ENCODE measurements around the gene PHLDA2. TPM values are rescaled to one million over a fixed set of nuclear protein-coding genes. Genes with fewer than 3 reads are reported as not detected.

PHLDA2 gene
- total RNA-seq, 1 donor from 2014 or later: not detected

DNA sequence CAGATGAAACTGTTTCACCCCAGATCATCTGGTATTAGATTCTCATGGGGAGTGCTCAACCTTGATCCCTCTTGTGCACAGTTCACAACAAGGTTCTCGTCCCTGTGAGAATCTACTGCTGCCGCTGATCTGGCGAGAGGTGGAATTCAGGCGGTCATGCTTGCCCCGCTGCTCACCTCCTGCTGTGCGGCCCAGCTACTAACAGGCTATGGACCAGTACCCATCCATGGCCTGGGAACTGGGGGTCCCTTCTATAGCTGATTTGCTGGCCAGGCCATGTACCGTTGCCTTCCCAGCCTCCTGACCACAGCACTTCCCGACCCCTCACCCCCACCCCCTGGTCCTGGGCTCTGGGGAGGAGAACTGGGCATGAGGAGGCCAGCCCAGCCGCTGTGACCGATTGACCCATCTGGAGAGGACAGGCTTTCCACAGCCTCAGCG is 2.6 kb downstream of the PHLDA2 start:
- no peaks in the 10 kb centered on the region for H3K9me3 ChIP-seq
- peaks cover 6 to 17% of the 10 kb centered on the region in 2 donors for H3K4me1 ChIP-seq
- intact Hi-C loops (cut with DNase I): no loop called here
- TF ChIP-seq, protein P1, sequence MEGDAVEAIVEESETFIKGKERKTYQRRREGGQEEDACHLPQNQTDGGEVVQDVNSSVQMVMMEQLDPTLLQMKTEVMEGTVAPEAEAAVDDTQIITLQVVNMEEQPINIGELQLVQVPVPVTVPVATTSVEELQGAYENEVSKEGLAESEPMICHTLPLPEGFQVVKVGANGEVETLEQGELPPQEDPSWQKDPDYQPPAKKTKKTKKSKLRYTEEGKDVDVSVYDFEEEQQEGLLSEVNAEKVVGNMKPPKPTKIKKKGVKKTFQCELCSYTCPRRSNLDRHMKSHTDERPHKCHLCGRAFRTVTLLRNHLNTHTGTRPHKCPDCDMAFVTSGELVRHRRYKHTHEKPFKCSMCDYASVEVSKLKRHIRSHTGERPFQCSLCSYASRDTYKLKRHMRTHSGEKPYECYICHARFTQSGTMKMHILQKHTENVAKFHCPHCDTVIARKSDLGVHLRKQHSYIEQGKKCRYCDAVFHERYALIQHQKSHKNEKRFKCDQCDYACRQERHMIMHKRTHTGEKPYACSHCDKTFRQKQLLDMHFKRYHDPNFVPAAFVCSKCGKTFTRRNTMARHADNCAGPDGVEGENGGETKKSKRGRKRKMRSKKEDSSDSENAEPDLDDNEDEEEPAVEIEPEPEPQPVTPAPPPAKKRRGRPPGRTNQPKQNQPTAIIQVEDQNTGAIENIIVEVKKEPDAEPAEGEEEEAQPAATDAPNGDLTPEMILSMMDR (IDR thresholded peaks at IDR 0.05): no peak
- H3K27ac ChIP-seq: no peak overlapping the region
- H3K4me3 ChIP-seq: no peak overlapping the region
- no peaks in the 10 kb centered on the region for H3K36me3 ChIP-seq
- H3K27me3 ChIP-seq: no peaks in the 10 kb centered on the region
- no peak for DNase-seq (ENCODE audit: low spot score in 2 of 2)

DNA sequence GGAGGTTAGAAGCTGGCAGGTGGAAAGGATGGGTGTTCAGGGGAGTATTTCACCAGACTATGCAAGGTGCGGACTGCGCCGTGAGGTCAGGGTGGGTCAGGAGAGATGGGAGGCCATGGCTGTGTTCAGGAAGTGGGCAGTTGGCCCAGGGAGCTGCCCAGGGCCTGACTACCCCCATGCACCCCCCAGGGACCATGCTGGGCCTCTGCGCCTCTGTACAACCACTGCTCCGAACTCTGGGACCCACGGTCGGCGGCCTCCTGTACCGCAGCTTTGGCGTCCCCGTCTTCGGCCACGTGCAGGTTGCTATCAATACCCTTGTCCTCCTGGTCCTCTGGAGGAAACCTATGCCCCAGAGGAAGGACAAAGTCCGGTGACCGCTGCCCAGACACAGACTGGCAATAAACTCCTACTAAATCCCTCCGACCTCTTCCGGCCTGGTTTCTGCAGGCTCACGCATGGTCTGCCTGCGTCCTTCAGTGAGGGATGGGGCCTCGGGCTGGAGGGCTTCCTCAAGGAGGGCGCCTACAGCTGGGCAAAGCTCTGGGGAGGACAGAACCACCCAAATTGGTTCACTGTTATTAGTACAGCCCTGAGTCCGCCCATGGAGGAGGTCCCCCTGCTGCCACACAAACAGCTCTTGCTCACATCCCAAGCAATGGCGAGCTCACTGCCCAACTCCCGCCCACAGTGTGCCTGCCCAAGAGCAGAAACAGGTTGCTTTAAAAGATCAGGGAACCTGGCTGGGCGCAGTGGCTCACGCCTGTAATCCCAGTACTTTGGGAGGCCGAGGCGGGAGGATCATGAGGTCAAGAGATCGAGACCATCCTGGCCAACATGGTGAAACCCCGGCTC is 4.2 kb downstream of the PHLDA2 start:
- H3K4me3 ChIP-seq: no peak overlapping the region
- H3K27ac ChIP-seq: no peak overlapping the region
- TF ChIP-seq, protein P1 (IDR thresholded peaks at IDR 0.05): no peak
- no peaks in the 10 kb centered on the region for H3K36me3 ChIP-seq
- H3K4me1 ChIP-seq: peaks cover 4 to 16% of the 10 kb centered on the region in 2 donors
- H3K9me3 ChIP-seq: no peaks in the 10 kb centered on the region
- DNase-seq (ENCODE audit: low spot score in 2 of 2): no peak
- intact Hi-C loops (cut with DNase I): no loop called here
- no peaks in the 10 kb centered on the region for H3K27me3 ChIP-seq

GRCh38 chr11:2924381-2924780 is 4.8 kb downstream of the PHLDA2 start:
- Histone ChIP-seq H3K36me3 (no peaks in the 10 kb centered on the region), H3K9me3 (no peaks in the 10 kb centered on the region), H3K4me1 (peaks cover 0 to 11% of the 10 kb centered on the region in 2 donors), H3K27me3 (no peaks in the 10 kb centered on the region), H3K27ac (no peak overlapping the region), H3K4me3 (no peak overlapping the region)
- intact Hi-C loops (cut with DNase I): no loop called here
- TF ChIP-seq, protein P1 (IDR thresholded peaks at IDR 0.05): no peak
- DNase-seq (ENCODE audit: low spot score in 2 of 2): no peak

- Histone ChIP-seq H3K9me3 (no peaks in the 10 kb centered on the region), H3K36me3 (no peaks in the 10 kb centered on the region), H3K27me3 (no peaks in the 10 kb centered on the region), H3K4me1 (peaks cover 0 to 7% of the 10 kb centered on the region in 2 donors), H3K27ac (no peak overlapping the region), H3K4me3 (no peak overlapping the region)
- intact Hi-C loops (cut with DNase I): no loop called here
- TF ChIP-seq, protein P1 (IDR thresholded peaks at IDR 0.05): no peak
- DNase-seq (ENCODE audit: low spot score in 2 of 2): no peak
These were observed 5.5 kb downstream of the PHLDA2 start for GRCh38 chr11:2923446-2924375.

DNA sequence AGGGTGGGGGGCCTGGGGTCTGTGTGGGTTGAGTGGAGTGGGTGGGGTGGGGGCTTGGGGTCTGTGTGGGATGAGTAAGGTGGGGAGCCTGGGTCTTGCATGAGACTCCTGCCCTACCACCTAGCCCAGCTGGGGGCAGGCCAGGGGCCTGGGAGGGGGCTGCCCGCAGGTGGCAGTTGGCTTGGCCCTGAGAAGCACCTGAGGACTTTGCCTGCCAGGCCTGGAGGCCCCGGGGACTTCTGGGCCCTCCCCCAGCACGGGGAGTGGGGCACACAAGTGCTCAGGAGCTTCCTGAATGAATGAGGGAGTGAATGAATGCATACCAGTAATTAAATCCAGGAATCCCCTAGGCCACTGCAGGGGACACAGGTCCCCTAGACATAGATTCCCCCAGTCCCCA is 6.6 kb downstream of the PHLDA2 start:
- TF ChIP-seq, protein P1 (IDR thresholded peaks at IDR 0.05): no peak
- no peaks in the 10 kb centered on the region for H3K4me1 ChIP-seq
- no peak for DNase-seq (ENCODE audit: low spot score in 2 of 2)
- H3K36me3 ChIP-seq: no peaks in the 10 kb centered on the region
- H3K27me3 ChIP-seq: no peaks in the 10 kb centered on the region
- intact Hi-C loops (cut with DNase I): no loop called here
- no peak overlapping the region for H3K27ac ChIP-seq
- H3K4me3 ChIP-seq: no peak overlapping the region
- no peaks in the 10 kb centered on the region for H3K9me3 ChIP-seq
